AG10803 (cell line): ENCODE measurements around the gene RNASEH2A.
A peak's percentile ranks its signal among the peaks of the same experiment; 100 is the strongest.

Experiments
- DNase-seq: peaks from one replicate; pipeline ENCODE4 v3.0.0; 2010; ENCODE audit warnings: low read depth
- H3K4me3 ChIP-seq: 2 replicates; pipeline ENCODE4 v1.5.1; 2011; ENCODE audit warnings: mild to moderate bottlenecking, low read length, control low read depth
- CTCF ChIP-seq: conservative IDR thresholded peaks from 2 replicates; pipeline ENCODE4 v1.5.1; 2011; ENCODE audit warnings: mild to moderate bottlenecking, low read length, control low read depth, inconsistent platforms

Gene RNASEH2A

GRCh38 chr19:12777217-12778016 is 29.0 kb upstream of the RNASEH2A start:
- peak; percentile 66 for DNase-seq
- peak overlapping the region; percentile 80 for H3K4me3 ChIP-seq
- TF ChIP-seq CTCF = peak; percentile 78

- no peak for TF ChIP-seq CTCF
- DNase-seq = peak; percentile 81
- peak overlapping the region; percentile 80 for H3K4me3 ChIP-seq
Measured at GRCh38 chr19:12778017-12778904, 28.1 kb upstream of the RNASEH2A start.

- TF ChIP-seq CTCF = no peak
- DNase-seq = no peak
Measured at GRCh38 chr19:12778905-12779161, 27.6 kb upstream of the RNASEH2A start.

GRCh38 chr19:12779162-12779993 is 27.0 kb upstream of the RNASEH2A start:
- peak; percentile 76 for DNase-seq
- no peak for TF ChIP-seq CTCF
- H3K4me3 ChIP-seq = peak overlapping the region; percentile 80

More at GRCh38 chr19:12778905-12779161, 27.6 kb upstream of the RNASEH2A start:
- peak overlapping the region; percentile 80 for H3K4me3 ChIP-seq

GRCh38 chr19:12782174-12782423 is 24.3 kb upstream of the RNASEH2A start:
- no peak for TF ChIP-seq CTCF
- H3K4me3 ChIP-seq = peak overlapping the region; percentile 63
- DNase-seq = no peak

GRCh38 chr19:12782424-12783290 is 23.7 kb upstream of the RNASEH2A start:
- no peak for TF ChIP-seq CTCF
- peak overlapping the region; percentile 63 for H3K4me3 ChIP-seq
- peak; percentile 83 for DNase-seq
